Prostate gland (tissue), 2 donors: Measurements from ENCODE around the gene IL6R. TPM values are rescaled to one million over a fixed set of nuclear protein-coding genes. Genes with fewer than 3 reads are reported as not detected.

ENCODE experiments used
- DNase-seq: peaks from one replicate; pipeline ENCODE4 v3.0.0-alpha.2; 2019; ENCODE audit warnings: low spot score
- H3K27ac ChIP-seq, 2 donors: fragments of 200-600 bp; sonication (generic); 2 replicates each; pipeline ENCODE4 v1.5.1; 2017 to 2019
- H3K27me3 ChIP-seq: fragments of 200-600 bp; sonication (generic); replicated peaks from 2 replicates; pipeline ENCODE4 v1.5.1; 2019; ENCODE audit not compliant: insufficient read depth
- H3K36me3 ChIP-seq, 2 donors: fragments of 200-600 bp; sonication (generic); 1 replicate in 1 of 2; 2 replicates in 1 of 2; pipeline versions ENCODE4 v1.5.1 to v1.8.1; 2017 to 2019
- H3K4me1 ChIP-seq: fragments of 200-600 bp; sonication (generic); replicated peaks from 2 replicates; pipeline ENCODE4 v1.5.1; 2019
- H3K4me3 ChIP-seq, 2 donors: fragments of 200-600 bp; sonication (generic); 2 replicates each; pipeline ENCODE4 v1.5.1; 2017 to 2019
- H3K9me3 ChIP-seq: fragments of 200-600 bp; sonication (generic); 2 replicates; pipeline ENCODE4 v1.5.1; 2017
- CTCF ChIP-seq, 4 experiments: fragments of 200-600 bp in 2 of 4; fragments of 450-650 bp in 2 of 4; sonication (generic) in 2 of 4; IDR thresholded peaks; 1 replicate in 3 of 4; 2 replicates in 1 of 4; pipeline ENCODE4 v1.5.1; 2016 to 2019; ENCODE audit warnings: antibody characterized with exemption in 4 of 4, mild to moderate bottlenecking in 2 of 4, moderate library complexity in 2 of 4
- POLR2A ChIP-seq: fragments of 450-650 bp; IDR thresholded peaks from one replicate; pipeline ENCODE4 v1.6.1; 2016; ENCODE audit warnings: antibody characterized with exemption, mild to moderate bottlenecking
- POLR2AphosphoS5 ChIP-seq: sonication (generic); formaldehyde crosslinking; IDR thresholded peaks from one replicate; pipeline ENCODE4 v1.6.1; 2017; ENCODE audit warnings: antibody characterized with exemption
- WGBS: methylation state at CpG from one replicate; pipeline ENCODE4 v1.1.5; 2018; 5-methylcytosine and 5-hydroxymethylcytosine counted together
- intact Hi-C: fragments of 100-400 bp; cut with DNase I; formaldehyde crosslinking; loops from one replicate; pipeline ENCODE4 v1.14.2; 2022
- total RNA-seq, 2 donors: library from RNA; depleted of rRNA; stranded (reverse); fragments of >200 nt; gene quantifications; one replicate each; pipeline ENCODE4 v1.1.0, GENCODE V29; 2016

IL6R gene
- total RNA-seq, 2 donors from 2014 or later, result 70.1 to 80.7 TPM

- Histone ChIP-seq H3K36me3 (no peaks in the 10 kb centered on the region), H3K9me3 (no peaks in the 10 kb centered on the region), H3K27me3 (no peaks in the 10 kb centered on the region), H3K4me3 (no peak overlapping the region), H3K27ac (no peak overlapping the region), H3K4me1 (no peaks in the 10 kb centered on the region)
- intact Hi-C loops, result no loop called here
- 71% methylated on average over 8 of the region's 8 CpGs for WGBS
- no peak for DNase-seq
- no peak for TF ChIP-seq POLR2A
- TF ChIP-seq CTCF (IDR thresholded peaks at IDR 0.05), result no peak
- no peak for TF ChIP-seq POLR2AphosphoS5
Measured at GRCh38 chr1:154443274-154444013, 38.3 kb downstream of the IL6R start.

GRCh38 chr1:154445040-154445472 lies 39.9 kb downstream of the IL6R start:
- H3K4me1 ChIP-seq, result no peaks in the 10 kb centered on the region
- no peaks in the 10 kb centered on the region for H3K9me3 ChIP-seq
- no peak overlapping the region for H3K4me3 ChIP-seq
- no peak for TF ChIP-seq POLR2A
- TF ChIP-seq CTCF (IDR thresholded peaks at IDR 0.05), result no peak
- TF ChIP-seq POLR2AphosphoS5, result no peak
- no peaks in the 10 kb centered on the region for H3K27me3 ChIP-seq
- H3K36me3 ChIP-seq, result no peaks in the 10 kb centered on the region
- intact Hi-C loops, result no loop called here
- H3K27ac ChIP-seq, result no peak overlapping the region
- WGBS, result 71% methylated on average over 7 of the region's 7 CpGs
- no peak for DNase-seq

GRCh38 chr1:154446292-154446691 lies 41.1 kb downstream of the IL6R start:
- DNase-seq, result no peak
- H3K27ac ChIP-seq, result no peak overlapping the region
- H3K9me3 ChIP-seq, result no peaks in the 10 kb centered on the region
- intact Hi-C loops, result no loop called here
- H3K36me3 ChIP-seq, result no peaks in the 10 kb centered on the region
- H3K27me3 ChIP-seq, result no peaks in the 10 kb centered on the region
- TF ChIP-seq POLR2A (no peak), POLR2AphosphoS5 (no peak), CTCF (IDR thresholded peaks at IDR 0.05) (no peak)
- no peaks in the 10 kb centered on the region for H3K4me1 ChIP-seq
- WGBS, result 70% methylated on average over 10 of the region's 10 CpGs
- H3K4me3 ChIP-seq, result no peak overlapping the region

- DNase-seq, result no peak
- intact Hi-C loops, result no loop called here
- Histone ChIP-seq H3K4me3 (no peak overlapping the region), H3K36me3 (no peaks in the 10 kb centered on the region), H3K4me1 (no peaks in the 10 kb centered on the region), H3K9me3 (no peaks in the 10 kb centered on the region), H3K27me3 (no peaks in the 10 kb centered on the region), H3K27ac (no peak overlapping the region)
- TF ChIP-seq CTCF (IDR thresholded peaks at IDR 0.05) (no peak), POLR2A (no peak), POLR2AphosphoS5 (no peak)
- WGBS, result 94% methylated on average over 6 of the region's 6 CpGs
Measured at GRCh38 chr1:154446789-154447188, 41.6 kb downstream of the IL6R start.

- intact Hi-C loops, result no loop called here
- no peak for DNase-seq
- H3K9me3 ChIP-seq, result no peaks in the 10 kb centered on the region
- H3K36me3 ChIP-seq, result no peaks in the 10 kb centered on the region
- H3K4me3 ChIP-seq, result no peak overlapping the region
- WGBS, result 90% methylated on average over 7 of the region's 7 CpGs
- no peak overlapping the region for H3K27ac ChIP-seq
- no peaks in the 10 kb centered on the region for H3K4me1 ChIP-seq
- TF ChIP-seq CTCF (IDR thresholded peaks at IDR 0.05) (no peak), POLR2AphosphoS5 (no peak), POLR2A (no peak)
- H3K27me3 ChIP-seq, result no peaks in the 10 kb centered on the region
Measured at GRCh38 chr1:154448331-154448811, 43.2 kb downstream of the IL6R start.
